ENCODE data around the gene ENTPD1. TPM values are rescaled to one million over a fixed set of nuclear protein-coding genes. Genes with fewer than 3 reads are reported as not detected.
"Not testable (repeated sequence)": the region's sequence is repeated elsewhere in the genome, so short reads cannot be mapped to it uniquely, and the experiment has no call there.

Gene ENTPD1
- polyA plus RNA-seq, 3 donors = 1.6 to 8.8 (median 7.2) TPM

GRCh38 chr10:95790982-95791381 lies 35.0 kb downstream of the ENTPD1 start:
- H3K27ac ChIP-seq (ENCODE audit: low read depth, low read length) = no peak overlapping the region
- WGBS, 3 donors = 72 to 91% (median 76%) methylated on average over 3 of the region's 3 CpGs

- WGBS, 3 donors = 76 to 92% (median 85%) methylated on average over 2 of the region's 2 CpGs
- H3K27ac ChIP-seq (ENCODE audit: low read depth, low read length) = no peak overlapping the region
Observed at GRCh38 chr10:95791425-95791979, 35.5 kb downstream of the ENTPD1 start.

GRCh38 chr10:95792211-95792780 lies 36.3 kb downstream of the ENTPD1 start:
- WGBS, 3 donors = 60 to 82% (median 60%) methylated on average over 2 of the region's 2 CpGs
- H3K27ac ChIP-seq (ENCODE audit: low read depth, low read length) = no peak overlapping the region

GRCh38 chr10:95792874-95793285 lies 36.9 kb downstream of the ENTPD1 start:
- WGBS, 3 donors = 39 to 71% (median 52%) methylated on average over 4 of the region's 4 CpGs
- H3K27ac ChIP-seq (ENCODE audit: low read depth, low read length) = no peak overlapping the region

- no peak overlapping the region for H3K27ac ChIP-seq (ENCODE audit: low read depth, low read length)
- 50 to 73% (median 60%) methylated on average over 2 of the region's 2 CpGs for WGBS, 3 donors
Observed at GRCh38 chr10:95793401-95794045, 37.6 kb downstream of the ENTPD1 start.

- no peak overlapping the region for H3K27ac ChIP-seq (ENCODE audit: low read depth, low read length)
- 63 to 82% (median 76%) methylated on average over 3 of the region's 3 CpGs for WGBS, 3 donors
Observed at GRCh38 chr10:95794195-95794594, 38.2 kb downstream of the ENTPD1 start.

- H3K27ac ChIP-seq (ENCODE audit: low read depth, low read length) = no peak overlapping the region
- WGBS, 3 donors = 85 to 93% (median 91%) methylated on average over 3 of the region's 3 CpGs
Observed at GRCh38 chr10:95795602-95796001, 39.6 kb downstream of the ENTPD1 start.

GRCh38 chr10:95796504-95796903 lies 40.5 kb downstream of the ENTPD1 start:
- no peak overlapping the region for H3K27ac ChIP-seq (ENCODE audit: low read depth, low read length)

- no peak overlapping the region for H3K27ac ChIP-seq (ENCODE audit: low read depth, low read length)
Observed at GRCh38 chr10:95798096-95798855, 42.3 kb downstream of the ENTPD1 start.

GRCh38 chr10:95800286-95800685 lies 44.3 kb downstream of the ENTPD1 start:
- not testable (repeated sequence) for H3K27ac ChIP-seq (ENCODE audit: low read depth, low read length)
- WGBS, 3 donors = 78 to 86% (median 81%) methylated on average over 2 of the region's 2 CpGs

GRCh38 chr10:95806687-95807380 lies 50.9 kb downstream of the ENTPD1 start:
- not testable (repeated sequence) for H3K27ac ChIP-seq (ENCODE audit: low read depth, low read length)
- WGBS, 3 donors = 73 to 76% (median 76%) methylated on average over 11 of the region's 11 CpGs

GRCh38 chr10:95808705-95809308 lies 52.8 kb downstream of the ENTPD1 start:
- H3K27ac ChIP-seq (ENCODE audit: low read depth, low read length) = not testable (repeated sequence)
- WGBS, 3 donors = 79 to 97% (median 93%) methylated on average over 6 to 7 of the region's 8 CpGs

- H3K27ac ChIP-seq (ENCODE audit: low read depth, low read length) = no peak overlapping the region
- WGBS, 3 donors = 92 to 98% (median 95%) methylated on average over 50 to 64 of the region's 64 CpGs
Observed at GRCh38 chr10:95809370-95810197, 53.6 kb downstream of the ENTPD1 start.

GRCh38 chr10:95810198-95810976 lies 54.4 kb downstream of the ENTPD1 start:
- WGBS, 3 donors = 94 to 98% (median 95%) methylated on average over 20 of the region's 20 CpGs
- H3K27ac ChIP-seq (ENCODE audit: low read depth, low read length) = no peak overlapping the region

GRCh38 chr10:95813054-95813685 lies 57.2 kb downstream of the ENTPD1 start:
- 88 to 93% (median 88%) methylated on average over 3 of the region's 3 CpGs for WGBS, 3 donors
- no peak overlapping the region for H3K27ac ChIP-seq (ENCODE audit: low read depth, low read length)

- 44 to 56% (median 55%) methylated on average over 7 of the region's 7 CpGs for WGBS, 3 donors
- H3K27ac ChIP-seq (ENCODE audit: low read depth, low read length) = no peak overlapping the region
Observed at GRCh38 chr10:95814011-95814727, 58.2 kb downstream of the ENTPD1 start.

Data from adipose tissue (tissue), 3 donors.